A549 (cell line): ENCODE results near the gene TOMM6. TPM values are rescaled to one million over a fixed set of nuclear protein-coding genes. Genes with fewer than 3 reads are reported as not detected.
A peak's percentile ranks its signal among the peaks of the same experiment; 100 is the strongest.

Experiments
- ATAC-seq, 2 experiments: fragments of 200-7000 bp in 1 of 2; fragments of >200 bp in 1 of 2; cut with Nextera tagmentation in 1 of 2; cut with Tn5 transposase in 1 of 2; 3 replicates each; pipeline versions ENCODE4 v1.8.0 to v1.9.1; 2018 to 2020; ENCODE audit warnings: mild to moderate bottlenecking in 1 of 2, moderate library complexity in 1 of 2
- CTCF ChIA-PET: fragments of 300-600 bp; sonication (Branson Sonifier 250); formaldehyde crosslinking; extraction: SDS; loops from one replicate; lab custom pipeline; 2021; ENCODE audit warnings: antibody characterized with exemption, inconsistent platforms; lab: Yijun Ruan, JAX
- POLR2A ChIA-PET: fragments of 350-600 bp; formaldehyde crosslinking; extraction: SDS; loops from one replicate; lab custom pipeline; 2021; ENCODE audit warnings: antibody characterized with exemption, inconsistent platforms; lab: Yijun Ruan, JAX
- DNase-seq, 2 experiments: peaks; one replicate each; pipeline versions ENCODE4 v3.0.0 to v3.0.0-alpha.2; 2011 to 2016; ENCODE audit warnings: low read depth in 1 of 2, low spot score in 1 of 2
- FAIRE-seq: peaks from 2 replicates; lab custom pipeline; 2011; peaks lifted over from hg19 to GRCh38; lab: Jason Lieb, UNC
- H3K27ac ChIP-seq, 2 experiments: fragments of >200 bp; sonication (Bioruptor Twin); formaldehyde crosslinking; 3 replicates each; pipeline ENCODE4 v1.5.1; 2016 to 2017
- H3K4me1 ChIP-seq: fragments of >200 bp; sonication (Bioruptor Twin); formaldehyde crosslinking; 3 replicates; pipeline ENCODE4 v1.6.1; 2016
- H3K4me2 ChIP-seq: fragments of >200 bp; sonication (Bioruptor Twin); formaldehyde crosslinking; 3 replicates; pipeline ENCODE4 v1.6.1; 2016
- H3K4me3 ChIP-seq: fragments of >200 bp; sonication (Bioruptor Twin); formaldehyde crosslinking; 3 replicates; pipeline ENCODE4 v1.5.1; 2016
- H3K9me3 ChIP-seq: fragments of >200 bp; sonication (Bioruptor Twin); formaldehyde crosslinking; 3 replicates; pipeline ENCODE4 v1.6.1; 2016
- CBX2 ChIP-seq: fragments of 200-600 bp; sonication (generic); IDR thresholded peaks from 2 replicates; pipeline ENCODE4 v1.6.1; 2016; ENCODE audit warnings: low read depth, mild to moderate bottlenecking, borderline replicate concordance
- CTCF ChIP-seq: fragments of >200 bp; sonication (Bioruptor Twin); formaldehyde crosslinking; IDR thresholded peaks from 3 replicates; pipeline ENCODE4 v1.5.1; 2016
- EHMT2 ChIP-seq: fragments of 200-600 bp; sonication (generic); IDR thresholded peaks from 2 replicates; pipeline ENCODE4 v1.6.1; 2016; ENCODE audit warnings: antibody characterized with exemption, low read depth, mild to moderate bottlenecking, moderate library complexity
- ELK1 ChIP-seq: fragments of 150-350 bp; IDR thresholded peaks from 2 replicates; pipeline ENCODE4 v1.6.1; 2014; ENCODE audit warnings: low read depth, mild to moderate bottlenecking, low read length
- FOSB ChIP-seq: fragments of 250-450 bp; sonication (Bioruptor Pico); IDR thresholded peaks from 2 replicates; pipeline ENCODE4 v1.5.0; 2020; ENCODE audit warnings: mild to moderate bottlenecking, moderate library complexity
- GATA3 ChIP-seq: IDR thresholded peaks from 2 replicates; pipeline ENCODE4 v1.6.1; 2012; ENCODE audit warnings: borderline replicate concordance
- HDAC2 ChIP-seq: fragments of 200-600 bp; sonication (generic); IDR thresholded peaks from 2 replicates; pipeline ENCODE4 v1.6.1; 2016
- HMGXB4 ChIP-seq: fragments of 250-450 bp; sonication (Bioruptor Pico); IDR thresholded peaks from 2 replicates; pipeline ENCODE4 v1.5.0; 2021; ENCODE audit warnings: mild to moderate bottlenecking, moderate library complexity, borderline replicate concordance
- HOXB13 ChIP-seq: fragments of 250-450 bp; sonication (Bioruptor Pico); IDR thresholded peaks from 2 replicates; pipeline ENCODE4 v1.5.0; 2020; ENCODE audit warnings: low read depth, mild to moderate bottlenecking, moderate library complexity
- HOXB5 ChIP-seq: fragments of 250-450 bp; sonication (Bioruptor Pico); IDR thresholded peaks from 2 replicates; pipeline ENCODE4 v1.5.0; 2020; ENCODE audit warnings: mild to moderate bottlenecking, moderate library complexity
- JUN ChIP-seq, 2 experiments: fragments of >200 bp; sonication (Bioruptor Twin); formaldehyde crosslinking; IDR thresholded peaks; 2 replicates in 1 of 2; 3 replicates in 1 of 2; pipeline ENCODE4 v1.6.1; 2016 to 2017
- KDM5A ChIP-seq: fragments of 200-600 bp; sonication (generic); IDR thresholded peaks from 2 replicates; pipeline ENCODE4 v1.6.1; 2016; ENCODE audit warnings: antibody characterized with exemption, mild to moderate bottlenecking
- MAFK ChIP-seq: fragments of 450-650 bp; IDR thresholded peaks from 2 replicates; pipeline ENCODE4 v1.6.1; 2014; ENCODE audit not compliant: partially characterized antibody
- MAZ ChIP-seq: fragments of 150-350 bp; IDR thresholded peaks from 2 replicates; pipeline ENCODE4 v1.6.1; 2014; ENCODE audit warnings: antibody characterized with exemption, low read depth, low read length, borderline replicate concordance
- MYC ChIP-seq: IDR thresholded peaks from 2 replicates; pipeline ENCODE4 v1.6.1; 2012; ENCODE audit warnings: mild to moderate bottlenecking, inconsistent platforms, low read length, improper control_type of control experiment, borderline replicate concordance
- NPAS2 ChIP-seq: fragments of 250-450 bp; sonication (Bioruptor Pico); IDR thresholded peaks from 2 replicates; pipeline ENCODE4 v1.8.0; 2022; ENCODE audit warnings: mild to moderate bottlenecking, moderate library complexity, borderline replicate concordance
- RAD21 ChIP-seq, 2 experiments: fragments of >200 bp in 1 of 2; sonication (Bioruptor Twin) in 1 of 2; formaldehyde crosslinking in 1 of 2; IDR thresholded peaks in 1 of 2; conservative IDR thresholded peaks in 1 of 2; 2 replicates in 1 of 2; 3 replicates in 1 of 2; pipeline ENCODE4 v1.6.1; 2012 to 2018; ENCODE audit warnings: inconsistent platforms in 1 of 2
- RCOR1 ChIP-seq: fragments of 150-350 bp; IDR thresholded peaks from 2 replicates; pipeline ENCODE4 v1.6.1; 2014; ENCODE audit warnings: antibody characterized with exemption, low read length, low read depth
- REST ChIP-seq: fragments of 200-600 bp; sonication (generic); IDR thresholded peaks from 2 replicates; pipeline ENCODE4 v1.6.1; 2016; ENCODE audit warnings: antibody characterized with exemption, mild to moderate bottlenecking, moderate library complexity
- SMC3 ChIP-seq: fragments of >200 bp; sonication (Bioruptor Twin); formaldehyde crosslinking; IDR thresholded peaks from 3 replicates; pipeline ENCODE4 v1.6.1; 2018; ENCODE audit warnings: inconsistent platforms
- ZFP36 ChIP-seq: fragments of 450-650 bp; IDR thresholded peaks from 2 replicates; pipeline ENCODE4 v1.6.1; 2014; ENCODE audit warnings: borderline replicate concordance; ENCODE audit not compliant: partially characterized antibody
- WGBS: methylation state at CpG from one replicate; pipeline ENCODE4 v1.1.6; 2017; ENCODE audit errors: missing lambda C conversion rate; 5-methylcytosine and 5-hydroxymethylcytosine counted together
- polyA plus RNA-seq, 4 experiments: library from polyadenylated mRNA; depleted of rRNA in 3 of 4; stranded (reverse); fragments of >200 nt; fragmentation: RNase III in 1 of 4; extraction: RNeasy Plus Mini Kit Qiagen cat#74134 plus additional on column Dnase treatment in 1 of 4; gene quantifications; 2 replicates in 3 of 4; 3 replicates in 1 of 4; pipeline ENCODE4 v1.2.3, GENCODE V29; 2011 to 2017
- TF ChIP-seq, protein P1 (sequence below): IDR thresholded peaks from 2 replicates; pipeline ENCODE4 v1.6.1; 2012

TOMM6 gene
- polyA plus RNA-seq, 2 of the 4 experiments (the other 2 are of a cell fraction): 217 to 254 TPM

DNA sequence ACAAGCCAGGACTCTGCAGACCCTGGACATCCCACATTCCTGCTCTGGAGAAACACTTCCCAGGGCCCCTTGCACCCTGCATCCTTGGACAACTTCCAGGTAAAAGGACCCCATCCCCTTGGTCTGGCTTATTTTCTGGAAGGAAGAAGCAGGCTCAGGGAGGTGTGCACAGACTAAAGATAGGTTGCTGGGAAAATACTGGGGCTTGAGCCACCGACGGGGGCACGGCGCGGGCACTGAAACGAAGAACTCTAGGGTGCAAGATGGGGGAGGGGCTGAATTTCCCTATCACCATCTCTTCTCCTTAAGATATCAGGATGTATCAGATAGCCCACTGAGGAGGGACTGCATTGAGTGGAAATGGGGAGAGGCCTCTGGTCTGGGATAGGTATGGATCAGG is 8.6 kb upstream of the TOMM6 start:
- no peak for FAIRE-seq
- ChIA-PET CTCF (interaction anchor here (1.2 to 4.6 kb wide), 2 partner anchors 9 to 72 kb away, joined by 5 to 49 read pairs; partner anchors contain the start of gene TOMM6), POLR2A (no interaction called here)

DNA sequence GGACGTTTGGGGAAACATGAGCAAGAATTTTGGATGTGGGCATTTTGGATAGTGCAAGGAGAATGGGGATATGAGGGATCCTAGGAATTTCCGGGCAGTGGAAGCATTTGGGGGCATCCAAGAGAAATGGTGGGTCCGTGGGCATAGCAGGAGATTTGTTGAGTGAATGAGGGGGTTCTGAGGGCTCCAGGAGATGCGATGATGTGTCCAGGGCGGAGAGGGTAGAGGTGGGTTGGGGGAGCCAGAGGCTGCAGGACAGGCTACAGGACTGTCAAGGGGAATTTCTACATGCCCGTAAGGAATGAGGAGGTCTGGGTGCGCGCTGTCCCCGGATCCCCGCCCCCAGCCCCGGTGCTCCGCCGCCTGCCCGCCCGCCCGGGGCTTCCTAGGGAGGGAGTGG is 8.2 kb upstream of the TOMM6 start:
- DNase-seq (no peak), ATAC-seq (no peak; a peak in 2 of 6 replicates), FAIRE-seq (no peak)
- POLR2A ChIA-PET: no interaction called here
- Histone ChIP-seq H3K4me3 (peak overlapping the region; percentile 75), H3K27ac (peak overlapping the region; percentile 86 to 89), H3K9me3 (no peaks in the 10 kb centered on the region), H3K4me2 (peak overlapping the region; percentile 98), H3K4me1 (peaks cover 16% of the 10 kb centered on the region)
- 3% methylated on average over 9 of the region's 16 CpGs for WGBS
- CTCF ChIA-PET: interaction anchor here (0.6 to 0.9 kb wide), 4 partner anchors 11 to 412 kb away, joined by 3 to 4 read pairs (median 4); no protein-coding TSS in a partner anchor
- TF ChIP-seq CBX2 (no peak), FOSB (CRISPR knock-in tag) (no peak), HOXB5 (CRISPR knock-in tag) (no peak), HMGXB4 (CRISPR knock-in tag) (no peak), SMC3 (no peak), GATA3 (no peak), MAZ (no peak), HDAC2 (no peak), RCOR1 (no peak), REST (no peak)
- TF ChIP-seq, protein P1, sequence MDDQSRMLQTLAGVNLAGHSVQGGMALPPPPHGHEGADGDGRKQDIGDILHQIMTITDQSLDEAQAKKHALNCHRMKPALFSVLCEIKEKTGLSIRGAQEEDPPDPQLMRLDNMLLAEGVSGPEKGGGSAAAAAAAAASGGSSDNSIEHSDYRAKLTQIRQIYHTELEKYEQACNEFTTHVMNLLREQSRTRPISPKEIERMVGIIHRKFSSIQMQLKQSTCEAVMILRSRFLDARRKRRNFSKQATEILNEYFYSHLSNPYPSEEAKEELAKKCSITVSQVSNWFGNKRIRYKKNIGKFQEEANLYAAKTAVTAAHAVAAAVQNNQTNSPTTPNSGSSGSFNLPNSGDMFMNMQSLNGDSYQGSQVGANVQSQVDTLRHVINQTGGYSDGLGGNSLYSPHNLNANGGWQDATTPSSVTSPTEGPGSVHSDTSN: no peak

More for the DNA sequence above, 8.6 kb upstream of the TOMM6 start:
- TF ChIP-seq HMGXB4 (CRISPR knock-in tag) (no peak), MYC (no peak), KDM5A (no peak), ELK1 (no peak), MAFK (no peak), RAD21 (conservative IDR thresholded peaks at IDR 0.05 in 1 of 2, IDR thresholded peaks at IDR 0.05 in 1 of 2) (no peak), CTCF (no peak), HOXB13 (no peak), CBX2 (no peak), JUN (IDR thresholded peaks at IDR 0.05) (no peak), SMC3 (no peak), NPAS2 (no peak), EHMT2 (no peak), ZFP36 (no peak)
- ATAC-seq (no peak), DNase-seq (no peak)
- Histone ChIP-seq H3K4me2 (peak overlapping the region; percentile 98), H3K27ac (peak overlapping the region; percentile 86 to 89), H3K4me1 (peaks cover 16% of the 10 kb centered on the region), H3K9me3 (no peaks in the 10 kb centered on the region), H3K4me3 (peak overlapping the region; percentile 75)
- WGBS: 83% methylated on average over 6 of the region's 6 CpGs
